ENCODE results near the gene CCDC27. TPM values are rescaled to one million over a fixed set of nuclear protein-coding genes. Genes with fewer than 3 reads are reported as not detected.
A peak's percentile ranks its signal among the peaks of the same experiment; 100 is the strongest.

The CCDC27 gene
- total RNA-seq, 1 experiment from 2014 or later = not detected

DNA sequence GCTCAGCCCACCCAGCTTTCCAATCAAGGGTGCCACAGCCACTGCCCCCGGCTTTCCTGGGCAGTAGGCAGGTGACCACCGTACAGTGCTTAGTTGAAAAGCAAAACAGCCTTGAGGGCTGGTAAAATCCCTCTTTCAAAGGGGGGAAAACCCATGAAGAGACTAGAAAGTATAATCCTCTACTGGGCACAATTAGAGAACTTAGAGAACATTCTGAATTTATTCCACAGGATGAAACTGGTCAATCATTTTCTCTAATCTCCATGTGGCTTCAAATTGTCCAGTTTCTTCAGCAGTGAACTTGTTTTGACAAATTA lies 59.3 kb downstream of the CCDC27 start:
- intact Hi-C loops (cut with micrococcal nuclease; ENCODE audit: unreplicated experiment) = no loop called here
- no peak overlapping the region for H3K4me3 ChIP-seq
- H3K9me3 ChIP-seq (ENCODE audit: insufficient read depth, low read depth) = no peaks in the 10 kb centered on the region; the same call in 1 of the 2 replicates
- no peaks in the 10 kb centered on the region for H3K79me2 ChIP-seq (ENCODE audit: low read depth)
- TF ChIP-seq EZH2 (IDR thresholded peaks at IDR 0.05; ENCODE audit: low read depth) = no peak
- TF ChIP-seq, protein P1, sequence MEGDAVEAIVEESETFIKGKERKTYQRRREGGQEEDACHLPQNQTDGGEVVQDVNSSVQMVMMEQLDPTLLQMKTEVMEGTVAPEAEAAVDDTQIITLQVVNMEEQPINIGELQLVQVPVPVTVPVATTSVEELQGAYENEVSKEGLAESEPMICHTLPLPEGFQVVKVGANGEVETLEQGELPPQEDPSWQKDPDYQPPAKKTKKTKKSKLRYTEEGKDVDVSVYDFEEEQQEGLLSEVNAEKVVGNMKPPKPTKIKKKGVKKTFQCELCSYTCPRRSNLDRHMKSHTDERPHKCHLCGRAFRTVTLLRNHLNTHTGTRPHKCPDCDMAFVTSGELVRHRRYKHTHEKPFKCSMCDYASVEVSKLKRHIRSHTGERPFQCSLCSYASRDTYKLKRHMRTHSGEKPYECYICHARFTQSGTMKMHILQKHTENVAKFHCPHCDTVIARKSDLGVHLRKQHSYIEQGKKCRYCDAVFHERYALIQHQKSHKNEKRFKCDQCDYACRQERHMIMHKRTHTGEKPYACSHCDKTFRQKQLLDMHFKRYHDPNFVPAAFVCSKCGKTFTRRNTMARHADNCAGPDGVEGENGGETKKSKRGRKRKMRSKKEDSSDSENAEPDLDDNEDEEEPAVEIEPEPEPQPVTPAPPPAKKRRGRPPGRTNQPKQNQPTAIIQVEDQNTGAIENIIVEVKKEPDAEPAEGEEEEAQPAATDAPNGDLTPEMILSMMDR (conservative IDR thresholded peaks at IDR 0.05) = no peak
- DNase-seq = no peak
- no peaks in the 10 kb centered on the region for H3K36me3 ChIP-seq (ENCODE audit: low read depth)
- BruUV-seq (replicated peaks) = no TSS peak
- no peaks in the 10 kb centered on the region for H3K27me3 ChIP-seq (ENCODE audit: insufficient read depth, low read depth)
- no peaks in the 10 kb centered on the region for H3K4me1 ChIP-seq (replicated peaks; ENCODE audit: insufficient read depth)
- H4K20me1 ChIP-seq (ENCODE audit: insufficient read depth) = no peaks in the 10 kb centered on the region
- ChIA-PET CTCF (no interaction called here), POLR2A (ENCODE audit: unreplicated experiment) (no interaction called here)
- H2AFZ ChIP-seq = no peak overlapping the region
- no peak overlapping the region for H3K27ac ChIP-seq
- peaks cover 14% of the 10 kb centered on the region; the same call in 1 of the 2 replicates for H3F3A ChIP-seq (ENCODE audit: insufficient read depth, low read depth)
- no peaks in the 10 kb centered on the region for H3K9me2 ChIP-seq (ENCODE audit: insufficient read depth)
- H3K4me2 ChIP-seq = peak overlapping the region; percentile 10; the same call in 1 of the 2 replicates

DNA sequence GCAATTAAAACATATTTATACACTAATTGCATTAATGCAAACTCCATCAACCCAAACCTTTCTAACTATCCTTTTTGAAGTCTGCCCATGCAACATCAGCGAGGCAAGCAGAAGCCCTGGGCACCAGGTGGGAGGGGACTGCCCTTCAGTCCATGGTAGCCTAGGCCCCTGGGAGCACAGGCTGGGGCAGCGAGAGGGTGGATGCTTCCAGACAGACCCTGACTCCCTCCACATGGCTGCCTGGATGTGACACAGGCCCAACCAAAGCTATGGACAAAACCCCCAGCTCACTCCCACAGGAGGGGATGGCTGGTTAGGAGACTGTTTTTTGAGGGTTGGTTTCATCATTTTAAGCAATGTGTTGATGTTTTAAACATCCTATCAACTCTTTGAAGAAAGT lies 61.8 kb downstream of the CCDC27 start:
- H3K9me2 ChIP-seq (ENCODE audit: insufficient read depth) = no peaks in the 10 kb centered on the region
- no peak overlapping the region for H3K27ac ChIP-seq
- BruUV-seq (replicated peaks) = no TSS peak
- H3K36me3 ChIP-seq (ENCODE audit: low read depth) = no peaks in the 10 kb centered on the region
- DNase-seq = no peak
- H3K4me1 ChIP-seq (replicated peaks; ENCODE audit: insufficient read depth) = no peaks in the 10 kb centered on the region
- intact Hi-C loops (cut with micrococcal nuclease; ENCODE audit: unreplicated experiment) = no loop called here
- TF ChIP-seq EZH2 (IDR thresholded peaks at IDR 0.05; ENCODE audit: low read depth) = no peak
- TF ChIP-seq, protein P1 (conservative IDR thresholded peaks at IDR 0.05) = no peak
- ChIA-PET CTCF (no interaction called here), POLR2A (ENCODE audit: unreplicated experiment) (no interaction called here)
- no peaks in the 10 kb centered on the region for H3K9me3 ChIP-seq (ENCODE audit: insufficient read depth, low read depth)
- H4K20me1 ChIP-seq (ENCODE audit: insufficient read depth) = no peaks in the 10 kb centered on the region
- H2AFZ ChIP-seq = no peak overlapping the region
- no peaks in the 10 kb centered on the region for H3K27me3 ChIP-seq (ENCODE audit: insufficient read depth, low read depth)
- H3K79me2 ChIP-seq (ENCODE audit: low read depth) = no peaks in the 10 kb centered on the region
- H3K4me3 ChIP-seq = no peak overlapping the region
- H3F3A ChIP-seq (ENCODE audit: insufficient read depth, low read depth) = peaks cover 14% of the 10 kb centered on the region; the same call in 1 of the 2 replicates
- H3K4me2 ChIP-seq = no peak overlapping the region

DNA sequence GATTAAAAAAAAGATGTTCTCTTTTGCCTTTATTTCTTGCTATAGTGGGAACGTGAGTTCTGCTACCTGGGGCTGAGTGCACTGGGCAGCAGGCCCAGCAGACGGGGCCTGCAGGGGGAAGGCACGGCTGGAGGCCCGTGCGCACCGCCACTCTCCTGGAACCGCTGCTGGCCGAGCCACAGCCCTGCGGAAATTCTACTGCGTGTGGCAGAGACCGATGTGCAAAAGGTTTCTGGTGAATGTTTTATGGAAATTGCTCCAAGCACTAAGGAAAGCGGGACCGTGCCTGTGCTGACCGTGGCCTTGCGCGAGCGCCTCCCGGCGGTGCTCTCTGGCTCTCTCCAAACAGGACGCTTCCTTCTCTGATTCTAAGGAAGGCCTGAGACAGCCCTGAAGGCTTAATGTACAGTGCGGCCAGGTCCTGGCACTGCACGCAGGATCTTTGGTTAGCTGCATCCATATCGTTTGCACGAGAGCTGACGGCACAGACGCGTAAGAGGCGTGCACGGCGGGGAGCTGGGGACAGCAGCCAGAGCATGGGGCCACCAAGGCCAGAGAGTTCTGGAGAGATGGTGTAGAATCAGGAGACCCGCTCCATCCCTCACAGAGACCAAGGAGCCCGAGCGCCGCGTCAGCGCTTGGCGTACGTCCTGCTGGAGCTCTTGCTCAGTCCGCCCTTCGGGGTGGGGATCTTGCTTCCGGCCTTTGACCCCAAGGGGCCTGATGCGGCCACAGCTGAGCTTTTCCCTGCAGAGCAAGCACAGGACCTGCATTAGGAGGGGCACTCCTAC lies 62.7 kb downstream of the CCDC27 start:
- BruUV-seq (replicated peaks) = no TSS peak
- no peak overlapping the region for H3K4me2 ChIP-seq
- H3K36me3 ChIP-seq (ENCODE audit: low read depth) = no peaks in the 10 kb centered on the region
- H3K4me3 ChIP-seq = no peak overlapping the region
- CTCF ChIA-PET = interaction anchor here (0.5 kb wide), 1 partner anchor 1237 kb away, joined by 3 read pairs; no protein-coding TSS in a partner anchor
- POLR2A ChIA-PET (ENCODE audit: unreplicated experiment) = no interaction called here
- no peaks in the 10 kb centered on the region for H3K79me2 ChIP-seq (ENCODE audit: low read depth)
- H3K9me2 ChIP-seq (ENCODE audit: insufficient read depth) = no peaks in the 10 kb centered on the region
- no peaks in the 10 kb centered on the region for H3K4me1 ChIP-seq (replicated peaks; ENCODE audit: insufficient read depth)
- H3K27ac ChIP-seq = no peak overlapping the region
- no peak overlapping the region for H2AFZ ChIP-seq
- no peaks in the 10 kb centered on the region for H4K20me1 ChIP-seq (ENCODE audit: insufficient read depth)
- intact Hi-C loops (cut with micrococcal nuclease; ENCODE audit: unreplicated experiment) = no loop called here
- DNase-seq = no peak
- H3K27me3 ChIP-seq (ENCODE audit: insufficient read depth, low read depth) = no peaks in the 10 kb centered on the region
- no peak for TF ChIP-seq EZH2 (IDR thresholded peaks at IDR 0.05; ENCODE audit: low read depth)
- TF ChIP-seq, protein P1 (conservative IDR thresholded peaks at IDR 0.05) = no peak
- H3K9me3 ChIP-seq (ENCODE audit: insufficient read depth, low read depth) = no peaks in the 10 kb centered on the region
- peaks cover 9% of the 10 kb centered on the region; the same call in 1 of the 2 replicates for H3F3A ChIP-seq (ENCODE audit: insufficient read depth, low read depth)

Data from PC-9 (cell line).